Type B pancreatic cell (in vitro differentiated cells): ENCODE results near the gene RPL13. TPM values are rescaled to one million over a fixed set of nuclear protein-coding genes. Genes with fewer than 3 reads are reported as not detected.

Experiments
- DNase-seq: peaks from one replicate; pipeline ENCODE4 v3.0.0; 2021; ENCODE audit warnings: mixed read lengths; ENCODE audit not compliant: unreplicated experiment; ENCODE audit errors: extremely low spot score
- H3K27ac Mint-ChIP-seq: 2 replicates; pipeline ENCODE4 v1.8.0; 2021; ENCODE audit warnings: mild to moderate bottlenecking, mixed read lengths
- H3K27me3 Mint-ChIP-seq: 2 replicates; pipeline ENCODE4 v1.8.0; 2021; ENCODE audit warnings: mixed read lengths
- H3K36me3 Mint-ChIP-seq: 2 replicates; pipeline ENCODE4 v1.8.0; 2021; ENCODE audit warnings: mixed read lengths
- H3K4me1 Mint-ChIP-seq: one replicate; pipeline ENCODE4 v1.8.0; 2021; ENCODE audit warnings: mixed read lengths; ENCODE audit not compliant: unreplicated experiment
- H3K4me3 Mint-ChIP-seq: 2 replicates; pipeline ENCODE4 v1.8.0; 2021; ENCODE audit warnings: mild to moderate bottlenecking, mixed read lengths
- H3K9me3 Mint-ChIP-seq: 2 replicates; pipeline ENCODE4 v1.8.0; 2021; ENCODE audit warnings: mixed read lengths
- CTCF ChIP-seq: fragments of 200-600 bp; sonication (generic); conservative IDR thresholded peaks from 2 replicates; pipeline ENCODE4 v1.5.0; 2021; ENCODE audit warnings: antibody characterized with exemption, mild to moderate bottlenecking
- total RNA-seq: library from RNA; stranded (reverse); gene quantifications from 2 replicates; pipeline ENCODE4 v1.2.1, GENCODE V29; 2021; ENCODE audit warnings: low replicate concordance

Gene RPL13
- total RNA-seq, 1 donor from 2014 or later: 2,557 TPM

GRCh38 chr16:89600427-89600826 lies 39.9 kb downstream of the RPL13 start:
- peaks cover 4% of the 10 kb centered on the region for H3K27me3 Mint-ChIP-seq
- no peak for TF ChIP-seq CTCF
- H3K4me3 Mint-ChIP-seq: no peak overlapping the region
- H3K27ac Mint-ChIP-seq: no peak overlapping the region
- no peaks in the 10 kb centered on the region for H3K9me3 Mint-ChIP-seq
- H3K4me1 Mint-ChIP-seq: peaks cover 5% of the 10 kb centered on the region
- no peaks in the 10 kb centered on the region for H3K36me3 Mint-ChIP-seq
- DNase-seq: no peak

- Mint-ChIP-seq H3K9me3 (no peaks in the 10 kb centered on the region), H3K4me1 (peaks cover 5% of the 10 kb centered on the region), H3K27ac (no peak overlapping the region), H3K27me3 (peaks cover 4% of the 10 kb centered on the region), H3K4me3 (no peak overlapping the region), H3K36me3 (no peaks in the 10 kb centered on the region)
- DNase-seq: no peak
- no peak for TF ChIP-seq CTCF
These were observed 40.5 kb downstream of the RPL13 start for GRCh38 chr16:89600956-89601355.

GRCh38 chr16:89601906-89602272 lies 41.4 kb downstream of the RPL13 start:
- Mint-ChIP-seq H3K27me3 (peaks cover 4% of the 10 kb centered on the region), H3K9me3 (no peaks in the 10 kb centered on the region), H3K27ac (no peak overlapping the region), H3K36me3 (no peaks in the 10 kb centered on the region), H3K4me1 (peaks cover 5% of the 10 kb centered on the region), H3K4me3 (no peak overlapping the region)
- no peak for DNase-seq
- TF ChIP-seq CTCF: no peak

GRCh38 chr16:89602273-89602951 lies 41.9 kb downstream of the RPL13 start:
- H3K27me3 Mint-ChIP-seq: peaks cover 4% of the 10 kb centered on the region
- no peaks in the 10 kb centered on the region for H3K36me3 Mint-ChIP-seq
- peak overlapping the region; percentile 70 for H3K27ac Mint-ChIP-seq
- peak; percentile 87 for DNase-seq
- no peak for TF ChIP-seq CTCF
- H3K4me3 Mint-ChIP-seq: peak overlapping the region; percentile 57
- H3K9me3 Mint-ChIP-seq: no peaks in the 10 kb centered on the region
- peaks cover 5% of the 10 kb centered on the region for H3K4me1 Mint-ChIP-seq

- Mint-ChIP-seq H3K9me3 (no peaks in the 10 kb centered on the region), H3K36me3 (no peaks in the 10 kb centered on the region), H3K4me3 (peak overlapping the region; percentile 57), H3K27me3 (peaks cover 4% of the 10 kb centered on the region), H3K27ac (peak overlapping the region; percentile 70), H3K4me1 (peaks cover 5% of the 10 kb centered on the region)
- no peak for DNase-seq
- no peak for TF ChIP-seq CTCF
These were observed 42.6 kb downstream of the RPL13 start for GRCh38 chr16:89602952-89603590.
